ENCODE measurements around the gene SYT2.

DNA sequence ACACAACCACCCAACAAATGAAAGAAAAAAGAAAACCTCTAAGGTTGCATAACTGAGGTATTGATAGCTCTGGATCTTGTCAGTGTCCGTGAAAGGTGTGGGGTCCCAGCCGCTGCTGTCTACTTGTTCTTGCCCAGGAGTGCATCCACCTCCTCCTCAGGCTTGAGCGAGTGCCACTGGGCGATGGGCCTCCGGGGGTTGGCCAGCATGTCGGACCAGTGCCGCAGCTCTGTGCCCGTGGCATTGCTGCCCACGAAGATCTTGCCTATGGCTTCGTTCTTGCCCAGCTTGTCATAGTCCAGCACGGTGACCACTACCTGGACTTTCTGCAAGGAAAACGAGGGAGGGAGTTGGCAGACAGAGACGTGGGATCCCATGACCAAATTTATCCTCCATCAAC is 113.6 kb downstream of the SYT2 start:
- TF ChIP-seq PAX5 (IDR thresholded peaks at IDR 0.05; ENCODE audit: insufficient read depth, low read length, severe bottlenecking) (no peak), POLR2AphosphoS5 (IDR thresholded peaks at IDR 0.05; ENCODE audit: low read depth, low read length) (no peak), SPI1 (IDR thresholded peaks at IDR 0.05; ENCODE audit: low read depth, low read length) (no peak), POLR2A (IDR thresholded peaks at IDR 0.05; ENCODE audit: low read depth, low read length) (no peak), TAF1 (IDR thresholded peaks at IDR 0.05; ENCODE audit: low read depth, low read length) (no peak)

Data from GM12891 (cell line).